Measurements from ENCODE around the gene SOHLH2. TPM values are rescaled to one million over a fixed set of nuclear protein-coding genes. Genes with fewer than 3 reads are reported as not detected.
A peak's percentile ranks its signal among the peaks of the same experiment; 100 is the strongest.

SOHLH2 gene
- total RNA-seq, 1 experiment from 2014 or later: 1.6 TPM

DNA sequence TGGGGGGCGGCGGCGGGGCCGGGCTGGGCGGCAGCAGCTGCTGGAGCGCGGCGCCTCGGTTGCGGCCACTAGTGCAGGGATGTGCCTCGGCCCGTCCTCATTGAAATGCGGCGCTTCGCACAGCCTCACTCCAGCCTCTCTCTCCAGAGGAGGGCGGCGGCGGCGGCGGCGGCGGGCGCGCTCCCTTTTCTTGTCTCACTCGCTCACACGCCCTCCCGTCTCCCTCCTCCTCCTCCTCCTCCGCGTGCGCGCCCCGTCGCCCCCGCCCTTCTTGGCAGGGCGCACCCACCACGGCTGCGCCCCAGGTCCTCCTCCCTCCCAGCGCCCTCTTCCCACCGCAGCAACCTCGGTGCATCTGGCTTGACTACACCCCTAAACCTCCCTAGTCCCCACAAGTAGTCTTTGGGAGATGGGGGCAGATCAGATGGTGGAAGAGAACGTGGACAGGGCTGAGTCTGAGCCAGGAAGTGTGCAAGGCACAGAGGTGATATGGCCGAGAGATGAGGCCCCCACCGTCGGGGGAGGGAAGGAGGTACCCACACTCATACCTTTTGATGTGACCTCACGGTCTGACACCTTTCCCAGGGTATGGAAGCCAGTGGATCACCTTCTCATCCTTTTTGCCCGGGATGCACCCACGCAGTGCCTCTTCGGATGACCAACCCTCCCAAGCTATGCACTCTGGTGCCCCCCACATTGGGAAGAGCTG lies 83.0 kb downstream of the SOHLH2 start, which contains the start of gene DCLK1:
DCLK1 (minus strand) TSS at position 161 of the 709 bp plus-strand sequence.
- no TSS peak for BruUV-seq (replicated peaks)
- ChIA-PET POLR2A (ENCODE audit: low non-redundant PET) (no interaction called here), CTCF (no interaction called here)
- Histone ChIP-seq H3K27me3 (replicated peaks; ENCODE audit: insufficient read depth, low read depth, low read length, poor library complexity) (peaks cover 12% of the 10 kb centered on the region), H3K4me1 (ENCODE audit: insufficient read depth, low read length, poor library complexity, severe bottlenecking) (peaks cover 20% of the 10 kb centered on the region), H3K36me3 (ENCODE audit: insufficient read depth, low read length, poor library complexity, severe bottlenecking) (no peaks in the 10 kb centered on the region), H3K9me3 (ENCODE audit: low read depth, low read length, poor library complexity, severe bottlenecking) (no peaks in the 10 kb centered on the region), H3K27ac (ENCODE audit: low read depth, low read length, poor library complexity, severe bottlenecking) (no peak within 1 kb of the TSS), H3K4me3 (ENCODE audit: low read depth, low read length, poor library complexity, severe bottlenecking) (peak within 1 kb of the TSS; percentile 56)
- peak; percentile 68 for DNase-seq (ENCODE audit: low spot score)
- intact Hi-C loops (cut with micrococcal nuclease; ENCODE audit: unreplicated experiment): no loop called here
- TF ChIP-seq, protein P1, sequence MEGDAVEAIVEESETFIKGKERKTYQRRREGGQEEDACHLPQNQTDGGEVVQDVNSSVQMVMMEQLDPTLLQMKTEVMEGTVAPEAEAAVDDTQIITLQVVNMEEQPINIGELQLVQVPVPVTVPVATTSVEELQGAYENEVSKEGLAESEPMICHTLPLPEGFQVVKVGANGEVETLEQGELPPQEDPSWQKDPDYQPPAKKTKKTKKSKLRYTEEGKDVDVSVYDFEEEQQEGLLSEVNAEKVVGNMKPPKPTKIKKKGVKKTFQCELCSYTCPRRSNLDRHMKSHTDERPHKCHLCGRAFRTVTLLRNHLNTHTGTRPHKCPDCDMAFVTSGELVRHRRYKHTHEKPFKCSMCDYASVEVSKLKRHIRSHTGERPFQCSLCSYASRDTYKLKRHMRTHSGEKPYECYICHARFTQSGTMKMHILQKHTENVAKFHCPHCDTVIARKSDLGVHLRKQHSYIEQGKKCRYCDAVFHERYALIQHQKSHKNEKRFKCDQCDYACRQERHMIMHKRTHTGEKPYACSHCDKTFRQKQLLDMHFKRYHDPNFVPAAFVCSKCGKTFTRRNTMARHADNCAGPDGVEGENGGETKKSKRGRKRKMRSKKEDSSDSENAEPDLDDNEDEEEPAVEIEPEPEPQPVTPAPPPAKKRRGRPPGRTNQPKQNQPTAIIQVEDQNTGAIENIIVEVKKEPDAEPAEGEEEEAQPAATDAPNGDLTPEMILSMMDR (conservative IDR thresholded peaks at IDR 0.05; ENCODE audit: low read depth, low read length): no peak
- TF ChIP-seq EZH2 (IDR thresholded peaks at IDR 0.05; ENCODE audit: borderline replicate concordance, low read depth, low read length, poor library complexity, severe bottlenecking): no peak

DNA sequence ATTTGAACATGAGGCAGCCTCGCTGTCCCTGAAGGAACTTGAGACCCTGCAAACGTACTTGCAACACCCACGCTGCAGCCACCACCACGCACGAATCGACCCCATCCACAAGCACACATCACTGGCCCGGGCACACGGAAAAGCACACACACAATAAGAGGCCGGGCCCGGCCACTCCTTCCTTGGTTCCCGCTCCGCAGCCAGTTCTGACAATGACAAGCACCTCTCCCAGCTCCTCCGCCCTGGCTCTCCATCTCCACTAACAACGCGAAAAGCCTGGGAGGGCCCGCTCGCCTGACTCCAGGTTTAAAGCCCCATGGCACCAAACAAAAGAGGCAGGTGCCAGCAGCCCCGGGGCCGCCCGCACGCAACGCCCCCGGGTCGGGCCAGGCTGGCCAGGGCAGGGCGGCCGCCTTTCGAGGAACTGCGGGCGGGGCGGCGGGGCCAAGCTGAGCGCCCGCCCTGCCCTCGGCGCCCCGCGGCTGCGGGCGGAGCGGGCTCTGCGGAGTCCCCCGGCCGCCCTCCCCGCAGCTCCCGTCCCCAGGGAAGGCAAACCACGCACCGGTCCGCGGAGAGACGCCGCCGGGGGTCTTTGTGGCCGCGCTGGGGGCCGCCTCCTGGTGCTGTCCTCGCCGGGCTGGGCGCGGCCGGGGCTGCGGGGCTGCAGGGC lies 83.7 kb downstream of the SOHLH2 start:
- Histone ChIP-seq H3K36me3 (ENCODE audit: insufficient read depth, low read length, poor library complexity, severe bottlenecking) (no peaks in the 10 kb centered on the region), H3K9me3 (ENCODE audit: low read depth, low read length, poor library complexity, severe bottlenecking) (no peaks in the 10 kb centered on the region), H3K4me3 (ENCODE audit: low read depth, low read length, poor library complexity, severe bottlenecking) (peak overlapping the region; percentile 56), H3K4me1 (ENCODE audit: insufficient read depth, low read length, poor library complexity, severe bottlenecking) (peaks cover 20% of the 10 kb centered on the region), H3K27me3 (replicated peaks; ENCODE audit: insufficient read depth, low read depth, low read length, poor library complexity) (peaks cover 12% of the 10 kb centered on the region), H3K27ac (ENCODE audit: low read depth, low read length, poor library complexity, severe bottlenecking) (no peak overlapping the region)
- peak; percentile 35 for DNase-seq (ENCODE audit: low spot score)
- intact Hi-C loops (cut with micrococcal nuclease; ENCODE audit: unreplicated experiment): no loop called here
- no TSS peak for BruUV-seq (replicated peaks)
- ChIA-PET POLR2A (ENCODE audit: low non-redundant PET) (no interaction called here), CTCF (no interaction called here)
- TF ChIP-seq, protein P1 (conservative IDR thresholded peaks at IDR 0.05; ENCODE audit: low read depth, low read length): no peak
- no peak for TF ChIP-seq EZH2 (IDR thresholded peaks at IDR 0.05; ENCODE audit: borderline replicate concordance, low read depth, low read length, poor library complexity, severe bottlenecking)

DNA sequence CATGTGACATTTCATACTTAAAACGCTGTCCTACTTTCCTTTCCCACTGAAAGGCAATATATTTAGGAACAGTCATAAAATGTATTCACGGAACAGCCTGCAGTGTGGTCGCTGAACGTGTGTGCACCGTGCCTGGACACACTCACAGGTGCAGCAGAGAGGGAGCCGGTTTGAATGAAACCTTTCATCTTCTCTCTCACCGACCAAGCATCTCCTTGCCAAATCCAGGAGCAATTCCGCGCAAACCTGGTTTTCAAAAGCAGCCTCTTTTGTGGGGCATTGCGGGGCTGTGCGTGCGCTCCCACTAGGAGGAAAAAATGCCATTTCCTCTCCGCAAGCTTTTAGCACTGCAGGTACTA lies 84.2 kb downstream of the SOHLH2 start:
- intact Hi-C loops (cut with micrococcal nuclease; ENCODE audit: unreplicated experiment): no loop called here
- DNase-seq (ENCODE audit: low spot score): no peak
- Histone ChIP-seq H3K4me1 (ENCODE audit: insufficient read depth, low read length, poor library complexity, severe bottlenecking) (peaks cover 20% of the 10 kb centered on the region), H3K27me3 (replicated peaks; ENCODE audit: insufficient read depth, low read depth, low read length, poor library complexity) (peaks cover 12% of the 10 kb centered on the region), H3K27ac (ENCODE audit: low read depth, low read length, poor library complexity, severe bottlenecking) (no peak overlapping the region), H3K36me3 (ENCODE audit: insufficient read depth, low read length, poor library complexity, severe bottlenecking) (no peaks in the 10 kb centered on the region), H3K9me3 (ENCODE audit: low read depth, low read length, poor library complexity, severe bottlenecking) (no peaks in the 10 kb centered on the region), H3K4me3 (ENCODE audit: low read depth, low read length, poor library complexity, severe bottlenecking) (peak overlapping the region; percentile 56)
- no peak for TF ChIP-seq EZH2 (IDR thresholded peaks at IDR 0.05; ENCODE audit: borderline replicate concordance, low read depth, low read length, poor library complexity, severe bottlenecking)
- TF ChIP-seq, protein P1 (conservative IDR thresholded peaks at IDR 0.05; ENCODE audit: low read depth, low read length): no peak
- POLR2A ChIA-PET (ENCODE audit: low non-redundant PET): no interaction called here
- CTCF ChIA-PET: no interaction called here
- no TSS peak for BruUV-seq (replicated peaks)
